ENCODE results near the gene FAM47E. TPM values are rescaled to one million over a fixed set of nuclear protein-coding genes. Genes with fewer than 3 reads are reported as not detected.

Gene FAM47E
- total and polyA plus RNA-seq, 9 of the 15 experiments (the other 6 are each of a cell fraction or from before 2014, with no cell fraction given) = 3.7 to 15.6 (median 6.4) TPM

- TF ChIP-seq MGA (IDR thresholded peaks at IDR 0.05) = peak; percentile 65
- TF ChIP-seq POLR2B (IDR thresholded peaks at IDR 0.05; ENCODE audit: low read depth, partially characterized antibody) = peak; percentile 77
- TF ChIP-seq PHF8 (IDR thresholded peaks at IDR 0.05; ENCODE audit: borderline replicate concordance, low read length) = peak; percentile 54; the same call in 1 of the 2 replicates
- TF ChIP-seq TAF9B (IDR thresholded peaks at IDR 0.05; ENCODE audit: partially characterized antibody) = peak; percentile 67
- TF ChIP-seq CGGBP1 (CRISPR knock-in tag; IDR thresholded peaks at IDR 0.05) = no peak
- TF ChIP-seq RBFOX2 (IDR thresholded peaks at IDR 0.05; ENCODE audit: low read depth, low read length) = peak; percentile 55; the same call in 1 of the 2 replicates
- no peak for TF ChIP-seq ZNF395 (CRISPR knock-in tag; IDR thresholded peaks at IDR 0.05)
- peak; percentile 83 for TF ChIP-seq GABPA (tag; conservative IDR thresholded peaks at IDR 0.05; ENCODE audit: low read depth)
- TF ChIP-seq SMAD1 (IDR thresholded peaks at IDR 0.05; ENCODE audit: low read depth, low read length, partially characterized antibody) = peak; percentile 46
- no peak for TF ChIP-seq SIRT6 (IDR thresholded peaks at IDR 0.05; ENCODE audit: low read depth, low read length)
- no peak for TF ChIP-seq DACH1 (IDR thresholded peaks at IDR 0.05; ENCODE audit: partially characterized antibody)
- TF ChIP-seq GATAD2A (IDR thresholded peaks at IDR 0.05) = no peak
- TF ChIP-seq BCL6 (CRISPR knock-in tag; IDR thresholded peaks at IDR 0.05) = no peak
- TF ChIP-seq NFIC (IDR thresholded peaks at IDR 0.05) = no peak; the same call in 1 of the 2 replicates
- TF ChIP-seq DMBX1 (CRISPR knock-in tag; IDR thresholded peaks at IDR 0.05; ENCODE audit: borderline replicate concordance) = no peak
- no peak for TF ChIP-seq RUNX1 (IDR thresholded peaks at IDR 0.05; ENCODE audit: low read depth)
Measured at GRCh38 chr4:76233967-76234678, 17.4 kb upstream of the FAM47E start (continued).
